A549 (cell line): Measurements from ENCODE around the gene GNA12.
"Not testable (repeated sequence)": the region's sequence is repeated elsewhere in the genome, so short reads cannot be mapped to it uniquely, and the experiment has no call there.

Experiments
- CBX8 ChIP-seq: fragments of 200-600 bp; sonication (generic); IDR thresholded peaks from 2 replicates; pipeline ENCODE4 v1.6.1; 2016
- JUNB ChIP-seq: fragments of >200 bp; sonication (Bioruptor Twin); formaldehyde crosslinking; IDR thresholded peaks from 2 replicates; pipeline ENCODE4 v1.6.1; 2016
- KDM5A ChIP-seq: fragments of 200-600 bp; sonication (generic); IDR thresholded peaks from 2 replicates; pipeline ENCODE4 v1.6.1; 2016; ENCODE audit warnings: antibody characterized with exemption, mild to moderate bottlenecking
- POLR2A ChIP-seq: IDR thresholded peaks from 2 replicates; pipeline ENCODE4 v1.6.1; 2012; ENCODE audit warnings: mild to moderate bottlenecking, low read length
- REST ChIP-seq: fragments of 200-600 bp; sonication (generic); IDR thresholded peaks from 2 replicates; pipeline ENCODE4 v1.6.1; 2016; ENCODE audit warnings: antibody characterized with exemption, mild to moderate bottlenecking, moderate library complexity
- RFX5 ChIP-seq: fragments of 450-650 bp; IDR thresholded peaks from 2 replicates; pipeline ENCODE4 v1.7.1; 2014; ENCODE audit warnings: antibody characterized with exemption, mild to moderate bottlenecking, moderate library complexity
- TF ChIP-seq, protein P1 (sequence below): fragments of >200 bp; sonication (Bioruptor Twin); formaldehyde crosslinking; IDR thresholded peaks from 3 replicates; pipeline ENCODE4 v1.5.1; 2016
- TF ChIP-seq, protein P2 (sequence below): IDR thresholded peaks from 2 replicates; pipeline ENCODE4 v1.6.1; 2012

- not testable (repeated sequence) for TF ChIP-seq CBX8, POLR2A, RFX5, REST, KDM5A, JUNB
- TF ChIP-seq, protein P1, sequence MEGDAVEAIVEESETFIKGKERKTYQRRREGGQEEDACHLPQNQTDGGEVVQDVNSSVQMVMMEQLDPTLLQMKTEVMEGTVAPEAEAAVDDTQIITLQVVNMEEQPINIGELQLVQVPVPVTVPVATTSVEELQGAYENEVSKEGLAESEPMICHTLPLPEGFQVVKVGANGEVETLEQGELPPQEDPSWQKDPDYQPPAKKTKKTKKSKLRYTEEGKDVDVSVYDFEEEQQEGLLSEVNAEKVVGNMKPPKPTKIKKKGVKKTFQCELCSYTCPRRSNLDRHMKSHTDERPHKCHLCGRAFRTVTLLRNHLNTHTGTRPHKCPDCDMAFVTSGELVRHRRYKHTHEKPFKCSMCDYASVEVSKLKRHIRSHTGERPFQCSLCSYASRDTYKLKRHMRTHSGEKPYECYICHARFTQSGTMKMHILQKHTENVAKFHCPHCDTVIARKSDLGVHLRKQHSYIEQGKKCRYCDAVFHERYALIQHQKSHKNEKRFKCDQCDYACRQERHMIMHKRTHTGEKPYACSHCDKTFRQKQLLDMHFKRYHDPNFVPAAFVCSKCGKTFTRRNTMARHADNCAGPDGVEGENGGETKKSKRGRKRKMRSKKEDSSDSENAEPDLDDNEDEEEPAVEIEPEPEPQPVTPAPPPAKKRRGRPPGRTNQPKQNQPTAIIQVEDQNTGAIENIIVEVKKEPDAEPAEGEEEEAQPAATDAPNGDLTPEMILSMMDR: not testable (repeated sequence)
- TF ChIP-seq, protein P2, sequence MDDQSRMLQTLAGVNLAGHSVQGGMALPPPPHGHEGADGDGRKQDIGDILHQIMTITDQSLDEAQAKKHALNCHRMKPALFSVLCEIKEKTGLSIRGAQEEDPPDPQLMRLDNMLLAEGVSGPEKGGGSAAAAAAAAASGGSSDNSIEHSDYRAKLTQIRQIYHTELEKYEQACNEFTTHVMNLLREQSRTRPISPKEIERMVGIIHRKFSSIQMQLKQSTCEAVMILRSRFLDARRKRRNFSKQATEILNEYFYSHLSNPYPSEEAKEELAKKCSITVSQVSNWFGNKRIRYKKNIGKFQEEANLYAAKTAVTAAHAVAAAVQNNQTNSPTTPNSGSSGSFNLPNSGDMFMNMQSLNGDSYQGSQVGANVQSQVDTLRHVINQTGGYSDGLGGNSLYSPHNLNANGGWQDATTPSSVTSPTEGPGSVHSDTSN: not testable (repeated sequence)
These were observed 106.9 kb downstream of the GNA12 start for GRCh38 chr7:2737005-2737743.
